ENCODE results near the gene MME.
A peak's percentile ranks its signal among the peaks of the same experiment; 100 is the strongest.

MME gene

GRCh38 chr3:155079746-155080487, at the start of gene MME:
MME (plus strand) TSS chr3:155080319; CDS start chr3:155084168, 3,849 bp downstream.
- DNase-seq = peak in 6 of 51 donors; percentile 1 to 2 (median 2)

DNA sequence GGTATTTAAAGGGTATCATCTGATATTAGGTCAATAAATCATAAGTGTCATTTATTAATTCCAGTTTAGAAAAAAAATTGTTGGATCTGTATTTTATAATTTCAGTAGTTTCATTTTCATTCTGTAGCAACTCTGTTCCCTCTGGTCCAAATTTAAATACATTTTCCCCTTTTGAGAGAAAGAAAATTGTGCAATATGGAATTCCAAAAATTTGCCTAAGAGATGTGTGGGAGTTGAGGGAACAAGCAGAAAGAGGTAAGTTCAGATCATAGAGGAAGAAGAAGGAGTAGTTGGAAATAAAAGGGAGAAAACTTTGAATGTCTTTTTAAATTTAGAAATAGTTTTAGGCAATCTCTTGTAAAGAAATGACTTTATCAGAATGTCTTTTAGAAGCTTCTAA, 48.9 kb upstream of the MME start:
- DNase-seq = no peak

GRCh38 chr3:155032918-155033317, 47.2 kb upstream of the MME start:
- DNase-seq = no peak

GRCh38 chr3:155034786-155035185, 45.3 kb upstream of the MME start:
- no peak for DNase-seq

DNA sequence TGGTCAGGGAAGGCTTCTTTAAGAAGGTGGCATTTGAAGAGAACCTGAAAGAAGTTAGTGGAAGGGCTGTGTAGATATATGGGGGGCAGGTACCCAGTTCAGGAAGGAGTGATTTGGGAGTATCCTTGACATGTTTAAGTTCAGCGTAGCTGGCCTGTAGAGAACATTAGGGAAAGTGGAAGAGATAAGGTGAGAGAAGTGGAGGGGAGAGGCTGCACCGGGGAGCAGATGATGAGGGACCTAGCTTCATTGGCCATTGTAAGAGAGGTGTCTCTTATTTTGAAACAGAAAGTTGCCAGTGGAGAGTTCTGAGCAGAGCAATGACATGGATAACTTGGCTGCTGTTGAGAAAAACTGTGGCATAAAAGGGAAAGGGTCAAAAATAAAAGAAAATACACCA, 44.6 kb upstream of the MME start:
- DNase-seq = no peak

DNA sequence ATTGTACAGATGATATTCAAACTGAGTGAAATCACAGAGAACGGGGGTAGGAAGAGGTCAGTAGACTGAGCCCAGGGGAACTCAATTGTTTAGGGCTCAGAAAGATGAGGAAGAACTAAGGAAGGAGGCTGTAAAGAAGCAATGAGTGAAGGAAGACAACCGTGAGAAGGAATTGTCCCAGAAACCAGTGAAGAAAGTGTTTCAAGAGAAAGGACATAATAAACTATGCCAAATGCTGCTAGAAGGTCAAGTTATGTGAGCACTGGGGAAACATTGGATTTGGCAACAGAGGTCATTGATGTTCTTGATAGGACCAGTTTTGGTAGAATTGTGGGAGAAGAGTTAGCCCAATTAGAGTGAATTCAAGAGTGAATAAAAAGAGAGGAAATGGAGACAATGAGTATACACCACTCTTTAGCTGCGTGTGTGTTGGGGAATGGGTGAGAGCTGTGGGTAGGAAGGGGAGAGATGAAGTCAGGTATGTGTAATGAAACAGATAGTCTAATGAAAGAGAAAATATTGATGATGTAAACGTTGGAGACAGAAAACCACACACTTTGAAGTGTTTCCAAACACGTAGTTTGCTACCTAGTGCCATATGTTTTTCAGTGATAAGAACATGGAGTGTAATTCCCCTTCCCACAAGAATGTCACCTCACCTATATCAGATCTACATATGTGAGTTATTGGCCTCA, 42.5 kb upstream of the MME start:
- DNase-seq = no peak

DNA sequence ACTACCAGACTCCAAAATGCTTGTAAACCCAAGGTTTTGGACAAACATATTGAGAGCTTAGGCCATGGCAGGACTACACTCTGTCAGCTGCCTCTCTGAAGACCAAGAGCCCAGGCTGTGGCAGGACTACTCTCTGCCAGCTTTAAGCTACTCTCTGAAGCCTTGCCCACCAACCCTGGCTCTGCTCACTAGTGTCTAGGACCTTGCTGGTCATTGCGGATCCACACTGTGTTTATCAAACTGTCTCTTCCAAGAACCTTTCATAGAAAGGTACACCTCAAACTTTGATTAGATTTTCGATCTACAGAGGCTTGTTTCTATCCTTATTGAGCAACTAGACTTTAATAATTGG, 41.9 kb upstream of the MME start:
- no peak for DNase-seq

- no peak for DNase-seq
These were observed 33.2 kb upstream of the MME start for GRCh38 chr3:155046935-155047334.

GRCh38 chr3:155047672-155048071, 32.4 kb upstream of the MME start:
- DNase-seq = no peak

GRCh38 chr3:155049959-155050358, 30.2 kb upstream of the MME start:
- DNase-seq = no peak

DNA sequence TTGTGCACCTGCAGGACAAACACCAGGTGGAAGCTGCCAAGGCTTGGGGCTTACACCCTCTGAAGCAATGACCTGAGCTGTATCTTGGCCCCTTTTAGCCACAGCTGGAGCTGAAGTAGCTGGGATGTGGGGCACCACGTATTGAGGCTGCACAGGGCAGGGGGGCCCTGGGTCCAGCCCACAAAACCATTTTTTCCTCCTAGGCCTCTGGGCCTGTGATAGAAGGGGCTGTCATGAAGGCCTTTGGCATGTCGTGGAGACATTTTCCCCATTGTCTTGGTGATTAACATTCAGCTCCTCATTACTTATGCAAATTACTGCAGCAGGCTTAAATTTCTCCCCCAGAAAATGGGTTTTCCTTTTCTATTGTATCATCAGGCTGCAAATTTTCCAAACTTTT, 27.6 kb upstream of the MME start:
- DNase-seq = no peak

DNA sequence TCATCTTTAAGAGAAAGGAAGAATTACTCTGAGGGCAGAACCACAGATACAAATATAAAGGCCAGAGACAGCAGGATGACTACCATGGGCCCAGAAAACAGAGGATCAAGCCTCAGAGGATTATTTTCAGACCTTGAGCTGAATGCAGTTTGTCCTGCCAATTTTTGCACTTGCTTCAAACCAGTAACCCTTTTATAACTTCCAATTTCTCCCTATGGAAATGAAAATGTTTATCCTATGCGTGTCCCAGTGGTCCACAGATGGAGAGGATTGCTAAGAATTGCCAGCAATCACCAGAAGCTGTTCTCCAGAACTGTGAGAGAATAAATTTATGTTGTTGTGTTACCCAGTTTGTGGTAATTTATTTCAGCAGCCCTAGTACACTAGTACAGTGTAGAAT, 26.4 kb upstream of the MME start:
- no peak for DNase-seq

GRCh38 chr3:155064920-155065319, 15.2 kb upstream of the MME start:
- no peak for DNase-seq

GRCh38 chr3:155065537-155065936, 14.6 kb upstream of the MME start:
- no peak for DNase-seq

DNA sequence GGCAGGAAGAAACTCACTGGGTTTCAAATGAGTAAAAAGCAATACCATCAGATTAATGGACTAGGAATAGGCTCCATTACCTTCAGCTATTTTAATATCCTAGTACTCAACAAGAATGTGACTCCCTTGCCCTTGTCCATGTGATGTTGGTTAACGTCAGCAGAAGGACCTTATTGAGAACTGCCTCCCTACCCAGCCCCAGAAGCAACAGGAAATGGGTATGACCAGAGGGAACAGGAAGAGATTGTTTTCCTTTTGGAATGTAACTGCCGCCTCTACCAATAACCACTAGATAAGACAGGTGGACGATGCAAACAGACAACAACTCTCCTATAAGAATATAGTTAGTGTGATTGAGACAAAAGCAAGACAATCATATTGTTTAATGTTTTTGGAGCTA, 10.4 kb upstream of the MME start:
- DNase-seq = no peak

- DNase-seq = no peak
These were observed 9.8 kb upstream of the MME start for GRCh38 chr3:155070316-155070715.

- DNase-seq = no peak
These were observed 9.2 kb upstream of the MME start for GRCh38 chr3:155070932-155071387.

- DNase-seq = no peak
These were observed 4.9 kb upstream of the MME start for GRCh38 chr3:155075200-155075599.

DNA sequence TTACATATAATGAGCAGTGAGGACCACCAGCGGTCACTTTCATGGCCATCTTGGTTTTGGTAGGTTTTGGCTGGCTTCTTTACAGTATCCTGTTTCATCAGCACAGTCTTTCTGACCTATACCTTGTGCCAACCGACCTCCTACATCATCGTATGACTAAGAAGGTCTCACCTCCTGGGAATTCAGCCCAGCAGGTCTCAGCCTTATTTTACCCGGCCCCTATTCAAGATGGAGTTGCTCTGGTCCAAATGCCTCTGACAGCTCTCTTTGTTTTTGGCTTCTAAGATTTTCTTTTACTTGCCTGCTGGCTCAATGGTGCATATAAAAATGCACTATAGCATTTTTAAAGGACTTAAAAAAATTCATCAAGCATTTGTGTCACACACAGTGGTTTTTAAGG, 3.2 kb upstream of the MME start:
- DNase-seq = no peak

DNA sequence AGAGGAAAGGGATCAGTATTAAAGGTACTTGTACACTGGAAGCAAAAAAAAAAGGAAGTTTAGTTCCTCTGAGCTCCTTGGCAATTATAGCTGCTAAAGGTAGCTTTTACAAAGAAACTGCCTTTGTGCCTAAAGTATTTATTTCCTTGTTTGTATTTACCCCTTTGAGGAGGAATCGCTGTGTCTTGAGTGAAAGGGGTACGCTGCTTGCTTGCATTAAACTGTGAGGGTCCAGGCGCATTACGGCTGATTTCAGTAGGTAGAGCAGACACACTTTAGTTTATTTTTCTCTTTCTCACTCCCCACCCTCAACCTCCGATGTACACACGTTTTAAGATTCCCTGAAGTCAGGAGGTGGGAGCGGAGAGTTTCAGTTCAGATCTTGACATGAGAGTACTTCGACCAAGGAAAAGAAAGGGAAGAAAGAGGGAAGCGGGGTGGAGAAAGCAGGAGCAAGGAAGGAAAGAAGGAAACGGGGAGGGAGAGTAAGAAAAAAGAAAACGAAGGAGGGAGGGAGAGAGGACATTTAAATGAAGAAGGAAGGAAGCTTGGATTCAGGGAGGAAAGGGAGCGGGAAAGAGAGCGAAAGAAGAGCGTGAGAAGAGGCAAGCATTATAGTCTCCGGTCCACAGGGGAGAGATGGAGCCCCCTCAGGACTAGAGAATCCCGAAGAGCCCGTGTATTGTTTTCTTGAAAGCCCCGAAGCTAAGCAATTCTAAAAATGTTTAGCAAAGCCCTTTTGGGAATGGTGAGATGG, 1.2 kb upstream of the MME start:
- no peak for DNase-seq

DNA sequence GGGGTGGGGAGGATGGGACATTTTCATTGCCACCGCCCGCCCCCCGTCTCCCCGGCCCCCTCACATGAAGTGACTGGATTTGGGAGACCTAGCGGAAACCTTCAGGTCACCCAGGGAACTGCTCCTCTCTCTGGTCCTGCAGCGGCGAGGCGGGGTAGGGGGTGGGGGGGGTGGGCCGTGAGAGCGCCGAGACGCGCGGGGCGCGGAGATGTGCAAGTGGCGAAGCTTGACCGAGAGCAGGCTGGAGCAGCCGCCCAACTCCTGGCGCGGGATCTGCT, 712 bp upstream of the MME start:
- no peak for DNase-seq

GRCh38 chr3:155080692-155081091, 573 bp downstream of the MME start:
- peak in 1 of 51 donors; percentile 34 for DNase-seq
